Body of pancreas (tissue), 4 donors: Measurements from ENCODE around the gene RREB1.

Experiments
- CTCF ChIP-seq, 7 experiments: fragments of 450-650 bp in 4 of 7; fragments of 200-600 bp in 3 of 7; sonication (generic) in 3 of 7; IDR thresholded peaks; one replicate each; pipeline ENCODE4 v1.5.1; 2016 to 2019; ENCODE audit warnings: antibody characterized with exemption in 7 of 7
- POLR2A ChIP-seq, 3 donors: fragments of 450-650 bp; IDR thresholded peaks; one replicate each; pipeline ENCODE4 v1.6.1; 2016; ENCODE audit warnings: antibody characterized with exemption in 3 of 3, mild to moderate bottlenecking in 2 of 3

- no peak for TF ChIP-seq CTCF (IDR thresholded peaks at IDR 0.05)
- no peak for TF ChIP-seq POLR2A (IDR thresholded peaks at IDR 0.05)
These were observed 42.8 kb downstream of the RREB1 start for GRCh38 chr6:7150381-7151064.
